Measurements from ENCODE around the gene EVI5L.

DNA sequence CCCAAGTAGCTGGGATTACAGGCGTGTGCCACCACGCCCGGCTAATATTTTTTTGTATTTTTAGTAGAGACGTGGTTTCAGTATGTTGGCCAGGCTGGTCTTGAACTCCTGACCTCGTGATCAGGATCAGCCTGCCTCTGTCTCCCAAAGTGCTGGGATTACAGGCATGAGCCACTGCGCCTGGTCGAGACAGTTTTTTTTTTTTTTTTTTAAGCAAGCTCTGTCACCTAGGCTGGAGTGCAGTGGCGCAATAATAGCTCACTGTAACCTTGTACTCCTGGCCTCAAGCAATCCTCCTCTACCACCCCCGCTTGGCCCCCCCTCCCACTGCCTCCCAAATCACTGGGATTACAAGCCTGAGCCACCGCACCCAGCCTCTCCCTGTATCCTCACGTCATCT is 67.3 kb downstream of the EVI5L start:
- TF ChIP-seq, protein P1, sequence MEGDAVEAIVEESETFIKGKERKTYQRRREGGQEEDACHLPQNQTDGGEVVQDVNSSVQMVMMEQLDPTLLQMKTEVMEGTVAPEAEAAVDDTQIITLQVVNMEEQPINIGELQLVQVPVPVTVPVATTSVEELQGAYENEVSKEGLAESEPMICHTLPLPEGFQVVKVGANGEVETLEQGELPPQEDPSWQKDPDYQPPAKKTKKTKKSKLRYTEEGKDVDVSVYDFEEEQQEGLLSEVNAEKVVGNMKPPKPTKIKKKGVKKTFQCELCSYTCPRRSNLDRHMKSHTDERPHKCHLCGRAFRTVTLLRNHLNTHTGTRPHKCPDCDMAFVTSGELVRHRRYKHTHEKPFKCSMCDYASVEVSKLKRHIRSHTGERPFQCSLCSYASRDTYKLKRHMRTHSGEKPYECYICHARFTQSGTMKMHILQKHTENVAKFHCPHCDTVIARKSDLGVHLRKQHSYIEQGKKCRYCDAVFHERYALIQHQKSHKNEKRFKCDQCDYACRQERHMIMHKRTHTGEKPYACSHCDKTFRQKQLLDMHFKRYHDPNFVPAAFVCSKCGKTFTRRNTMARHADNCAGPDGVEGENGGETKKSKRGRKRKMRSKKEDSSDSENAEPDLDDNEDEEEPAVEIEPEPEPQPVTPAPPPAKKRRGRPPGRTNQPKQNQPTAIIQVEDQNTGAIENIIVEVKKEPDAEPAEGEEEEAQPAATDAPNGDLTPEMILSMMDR (IDR thresholded peaks at IDR 0.05), result no peak
- TF ChIP-seq, protein P2, sequence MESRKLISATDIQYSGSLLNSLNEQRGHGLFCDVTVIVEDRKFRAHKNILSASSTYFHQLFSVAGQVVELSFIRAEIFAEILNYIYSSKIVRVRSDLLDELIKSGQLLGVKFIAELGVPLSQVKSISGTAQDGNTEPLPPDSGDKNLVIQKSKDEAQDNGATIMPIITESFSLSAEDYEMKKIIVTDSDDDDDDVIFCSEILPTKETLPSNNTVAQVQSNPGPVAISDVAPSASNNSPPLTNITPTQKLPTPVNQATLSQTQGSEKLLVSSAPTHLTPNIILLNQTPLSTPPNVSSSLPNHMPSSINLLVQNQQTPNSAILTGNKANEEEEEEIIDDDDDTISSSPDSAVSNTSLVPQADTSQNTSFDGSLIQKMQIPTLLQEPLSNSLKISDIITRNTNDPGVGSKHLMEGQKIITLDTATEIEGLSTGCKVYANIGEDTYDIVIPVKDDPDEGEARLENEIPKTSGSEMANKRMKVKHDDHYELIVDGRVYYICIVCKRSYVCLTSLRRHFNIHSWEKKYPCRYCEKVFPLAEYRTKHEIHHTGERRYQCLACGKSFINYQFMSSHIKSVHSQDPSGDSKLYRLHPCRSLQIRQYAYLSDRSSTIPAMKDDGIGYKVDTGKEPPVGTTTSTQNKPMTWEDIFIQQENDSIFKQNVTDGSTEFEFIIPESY (IDR thresholded peaks at IDR 0.05; ENCODE audit: borderline replicate concordance, low read depth), result no peak
- no peak for TF ChIP-seq FOXM1 (IDR thresholded peaks at IDR 0.05; ENCODE audit: low read depth)
- TF ChIP-seq, protein P3, sequence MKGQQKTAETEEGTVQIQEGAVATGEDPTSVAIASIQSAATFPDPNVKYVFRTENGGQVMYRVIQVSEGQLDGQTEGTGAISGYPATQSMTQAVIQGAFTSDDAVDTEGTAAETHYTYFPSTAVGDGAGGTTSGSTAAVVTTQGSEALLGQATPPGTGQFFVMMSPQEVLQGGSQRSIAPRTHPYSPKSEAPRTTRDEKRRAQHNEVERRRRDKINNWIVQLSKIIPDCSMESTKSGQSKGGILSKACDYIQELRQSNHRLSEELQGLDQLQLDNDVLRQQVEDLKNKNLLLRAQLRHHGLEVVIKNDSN (IDR thresholded peaks at IDR 0.05; ENCODE audit: borderline replicate concordance, low read depth), result no peak
- TF ChIP-seq, protein P4, sequence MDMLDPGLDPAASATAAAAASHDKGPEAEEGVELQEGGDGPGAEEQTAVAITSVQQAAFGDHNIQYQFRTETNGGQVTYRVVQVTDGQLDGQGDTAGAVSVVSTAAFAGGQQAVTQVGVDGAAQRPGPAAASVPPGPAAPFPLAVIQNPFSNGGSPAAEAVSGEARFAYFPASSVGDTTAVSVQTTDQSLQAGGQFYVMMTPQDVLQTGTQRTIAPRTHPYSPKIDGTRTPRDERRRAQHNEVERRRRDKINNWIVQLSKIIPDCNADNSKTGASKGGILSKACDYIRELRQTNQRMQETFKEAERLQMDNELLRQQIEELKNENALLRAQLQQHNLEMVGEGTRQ (IDR thresholded peaks at IDR 0.05; ENCODE audit: borderline replicate concordance, low read depth, low read length), result no peak
- no peak for TF ChIP-seq NRF1 (IDR thresholded peaks at IDR 0.05; ENCODE audit: low read depth, low read length)
- TF ChIP-seq YY1 (IDR thresholded peaks at IDR 0.05; ENCODE audit: low read depth), result no peak
- no peak for TF ChIP-seq TAF1 (IDR thresholded peaks at IDR 0.05; ENCODE audit: borderline replicate concordance, low read depth, low read length)
- no peak for TF ChIP-seq POLR2AphosphoS5 (IDR thresholded peaks at IDR 0.05; ENCODE audit: low read depth, low read length)
- TF ChIP-seq RAD21 (IDR thresholded peaks at IDR 0.05; ENCODE audit: low read length), result no peak
- no peak for TF ChIP-seq CHD2 (IDR thresholded peaks at IDR 0.05; ENCODE audit: low read length, partially characterized antibody)
- no peak for TF ChIP-seq EP300 (IDR thresholded peaks at IDR 0.05; ENCODE audit: borderline replicate concordance in 1 of 2, low read depth in 1 of 2, low read length in 1 of 2)
- no peak for TF ChIP-seq FOXJ3 (CRISPR knock-in tag; IDR thresholded peaks at IDR 0.05)
- no peak for TF ChIP-seq RCOR1 (IDR thresholded peaks at IDR 0.05; ENCODE audit: low read length)
